Tibial nerve (tissue), 4 donors: ENCODE measurements around the gene KATNIP. TPM values are rescaled to one million over a fixed set of nuclear protein-coding genes. Genes with fewer than 3 reads are reported as not detected.
A peak's percentile ranks its signal among the peaks of the same experiment; 100 is the strongest.

Experiments
- DNase-seq, 2 donors: peaks; one replicate each; pipeline ENCODE4 v3.0.0-alpha.2; 2019; ENCODE audit warnings: low spot score in 2 of 2
- H3K27ac ChIP-seq, 4 donors: fragments of 200-600 bp; sonication (generic) in 3 of 4; one replicate each; pipeline ENCODE4 v1.5.1; 2017 to 2019; ENCODE audit warnings: mild to moderate bottlenecking in 1 of 4
- H3K27me3 ChIP-seq, 2 donors: fragments of 200-600 bp; sonication (generic) in 1 of 2; one replicate each; pipeline versions ENCODE4 v1.5.1 to v1.6.0; 2017 to 2019
- H3K36me3 ChIP-seq, 3 donors: fragments of 200-600 bp; sonication (generic); one replicate each; pipeline ENCODE4 v1.5.1; 2018 to 2019
- H3K4me1 ChIP-seq, 4 donors: fragments of 200-600 bp; sonication (generic) in 3 of 4; one replicate each; pipeline ENCODE4 v1.5.1; 2017 to 2019
- H3K4me3 ChIP-seq, 4 donors: fragments of 200-600 bp; sonication (generic) in 3 of 4; one replicate each; pipeline ENCODE4 v1.5.1; 2017 to 2019; ENCODE audit warnings: mild to moderate bottlenecking in 1 of 4, moderate library complexity in 1 of 4
- H3K9me3 ChIP-seq, 4 donors: fragments of 200-600 bp; sonication (generic) in 3 of 4; one replicate each; pipeline ENCODE4 v1.5.1; 2017 to 2019
- EP300 ChIP-seq, 2 donors: sonication (generic); formaldehyde crosslinking; IDR thresholded peaks; one replicate each; pipeline ENCODE4 v1.6.1; 2017; ENCODE audit warnings: antibody characterized with exemption in 2 of 2, mild to moderate bottlenecking in 1 of 2
- POLR2A ChIP-seq, 2 donors: fragments of 450-650 bp; IDR thresholded peaks; one replicate each; pipeline ENCODE4 v1.6.1; 2017; ENCODE audit warnings: antibody characterized with exemption in 2 of 2, mild to moderate bottlenecking in 2 of 2, moderate library complexity in 2 of 2
- WGBS, 2 donors: methylation state at CpG; one replicate each; pipeline ENCODE4 v1.1.5; 2018; 5-methylcytosine and 5-hydroxymethylcytosine counted together
- total RNA-seq, 4 donors: library from RNA; depleted of rRNA; stranded (reverse); fragments of >200 nt; gene quantifications; one replicate each; pipeline ENCODE4 v1.1.0, GENCODE V29; 2016
- TF ChIP-seq, protein P1 (sequence below), 5 experiments: fragments of 200-600 bp in 3 of 5; fragments of 450-650 bp in 2 of 5; sonication (generic) in 3 of 5; IDR thresholded peaks; one replicate each; pipeline ENCODE4 v1.5.1; 2016 to 2019; ENCODE audit warnings: antibody characterized with exemption in 5 of 5, mild to moderate bottlenecking in 3 of 5, moderate library complexity in 2 of 5

Gene KATNIP
- total RNA-seq, 4 donors from 2014 or later, result 21.8 to 37.3 (median 26.7) TPM

DNA sequence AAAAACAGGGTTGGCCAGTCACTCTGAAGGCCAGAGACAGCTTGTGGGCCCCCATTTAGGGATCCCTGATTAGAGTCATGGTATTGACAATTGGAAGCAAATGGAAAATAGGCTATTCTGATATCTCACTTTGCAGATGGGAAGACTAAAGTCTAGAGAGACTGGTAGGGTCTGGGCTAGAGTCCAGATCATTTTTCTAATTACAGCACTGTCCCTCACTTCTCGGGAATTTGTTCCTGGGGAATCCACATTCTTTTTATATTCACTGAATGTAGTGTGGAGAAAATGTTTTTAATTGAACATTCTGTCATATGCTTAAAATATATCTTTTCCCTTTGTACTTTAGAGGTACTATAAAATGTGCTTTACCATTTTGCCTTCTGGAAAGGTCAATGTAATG is 1.1 kb downstream of the KATNIP start:
- 17 to 28% methylated on average over 1 of the region's 1 CpG for WGBS, 2 donors
- no peaks in the 10 kb centered on the region for H3K9me3 ChIP-seq
- no peak for TF ChIP-seq EP300 (IDR thresholded peaks at IDR 0.05)
- peaks cover 0 to 40% (median 27%) of the 10 kb centered on the region in 4 donors for H3K4me1 ChIP-seq
- peak overlapping the region in 1 of 4 donors; percentile 74 for H3K4me3 ChIP-seq
- H3K27me3 ChIP-seq, result no peaks in the 10 kb centered on the region
- DNase-seq, result no peak
- peaks cover 0 to under 1% (median 0%) of the 10 kb centered on the region in 3 donors for H3K36me3 ChIP-seq
- H3K27ac ChIP-seq, result peak overlapping the region in 1 of 4 donors; percentile 86

DNA sequence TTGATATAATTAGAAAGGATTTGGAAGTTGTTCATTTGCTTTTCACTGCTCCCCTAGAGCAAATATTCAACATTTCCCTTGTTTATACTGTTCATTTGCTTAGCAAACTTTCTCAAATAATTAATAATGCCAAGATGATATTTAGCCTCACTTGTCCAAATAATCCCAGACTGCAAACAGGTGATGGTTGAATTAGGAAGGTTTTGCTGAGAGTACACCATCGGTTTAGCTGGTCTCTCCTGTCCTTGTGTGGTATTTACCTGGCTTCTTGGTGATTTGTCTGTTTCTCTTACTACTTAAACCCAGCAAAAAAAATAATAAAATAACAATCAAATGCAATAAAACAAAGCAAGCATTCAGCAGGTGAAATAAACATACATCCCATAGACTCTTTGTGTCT is 6.5 kb downstream of the KATNIP start:
- Histone ChIP-seq H3K4me1 (no peaks in the 10 kb centered on the region), H3K27me3 (no peaks in the 10 kb centered on the region), H3K27ac (no peak overlapping the region), H3K36me3 (peaks cover 0 to 9% (median 0%) of the 10 kb centered on the region in 3 donors), H3K4me3 (no peak overlapping the region), H3K9me3 (no peaks in the 10 kb centered on the region)
- DNase-seq, result no peak
- TF ChIP-seq, protein P1, sequence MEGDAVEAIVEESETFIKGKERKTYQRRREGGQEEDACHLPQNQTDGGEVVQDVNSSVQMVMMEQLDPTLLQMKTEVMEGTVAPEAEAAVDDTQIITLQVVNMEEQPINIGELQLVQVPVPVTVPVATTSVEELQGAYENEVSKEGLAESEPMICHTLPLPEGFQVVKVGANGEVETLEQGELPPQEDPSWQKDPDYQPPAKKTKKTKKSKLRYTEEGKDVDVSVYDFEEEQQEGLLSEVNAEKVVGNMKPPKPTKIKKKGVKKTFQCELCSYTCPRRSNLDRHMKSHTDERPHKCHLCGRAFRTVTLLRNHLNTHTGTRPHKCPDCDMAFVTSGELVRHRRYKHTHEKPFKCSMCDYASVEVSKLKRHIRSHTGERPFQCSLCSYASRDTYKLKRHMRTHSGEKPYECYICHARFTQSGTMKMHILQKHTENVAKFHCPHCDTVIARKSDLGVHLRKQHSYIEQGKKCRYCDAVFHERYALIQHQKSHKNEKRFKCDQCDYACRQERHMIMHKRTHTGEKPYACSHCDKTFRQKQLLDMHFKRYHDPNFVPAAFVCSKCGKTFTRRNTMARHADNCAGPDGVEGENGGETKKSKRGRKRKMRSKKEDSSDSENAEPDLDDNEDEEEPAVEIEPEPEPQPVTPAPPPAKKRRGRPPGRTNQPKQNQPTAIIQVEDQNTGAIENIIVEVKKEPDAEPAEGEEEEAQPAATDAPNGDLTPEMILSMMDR (IDR thresholded peaks at IDR 0.05), result no peak
- no peak for TF ChIP-seq EP300 (IDR thresholded peaks at IDR 0.05)
- TF ChIP-seq POLR2A (IDR thresholded peaks at IDR 0.05), result no peak
- 93 to 96% methylated on average over 1 of the region's 1 CpG for WGBS, 2 donors

DNA sequence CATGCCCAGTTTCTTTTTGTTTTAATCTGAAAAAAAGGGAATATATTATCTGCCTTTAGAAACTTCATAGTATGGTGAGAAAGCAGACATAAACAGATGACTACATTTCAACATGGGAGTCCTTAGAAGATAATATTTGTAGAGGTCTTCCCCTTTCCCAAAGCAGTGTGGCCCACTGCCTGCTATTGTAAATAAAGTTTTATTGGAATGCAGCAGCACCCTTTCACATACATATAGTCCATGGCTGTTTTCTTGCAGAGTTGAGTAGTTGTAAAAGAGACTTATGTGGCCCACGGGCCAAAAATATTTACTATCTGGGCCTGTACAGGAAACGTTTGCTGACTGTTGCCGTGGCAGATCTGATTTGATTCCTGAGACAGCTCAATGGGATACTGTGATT is 8.5 kb downstream of the KATNIP start:
- WGBS, 2 donors, result 79 to 92% methylated on average over 3 of the region's 3 CpGs
- no peak for DNase-seq
- no peaks in the 10 kb centered on the region for H3K9me3 ChIP-seq
- H3K4me3 ChIP-seq, result no peak overlapping the region
- no peak overlapping the region for H3K27ac ChIP-seq
- H3K27me3 ChIP-seq, result no peaks in the 10 kb centered on the region
- peaks cover 0 to 9% (median 0%) of the 10 kb centered on the region in 3 donors for H3K36me3 ChIP-seq
- H3K4me1 ChIP-seq, result no peaks in the 10 kb centered on the region
- TF ChIP-seq, protein P1 (IDR thresholded peaks at IDR 0.05), result no peak
- TF ChIP-seq POLR2A (IDR thresholded peaks at IDR 0.05), result no peak
- no peak for TF ChIP-seq EP300 (IDR thresholded peaks at IDR 0.05)

- Histone ChIP-seq H3K36me3 (peaks cover 0 to 9% (median 0%) of the 10 kb centered on the region in 3 donors), H3K27me3 (no peaks in the 10 kb centered on the region), H3K4me1 (no peaks in the 10 kb centered on the region), H3K4me3 (no peak overlapping the region), H3K27ac (no peak overlapping the region), H3K9me3 (no peaks in the 10 kb centered on the region)
- DNase-seq, result no peak
- no peak for TF ChIP-seq POLR2A (IDR thresholded peaks at IDR 0.05)
- TF ChIP-seq, protein P1 (IDR thresholded peaks at IDR 0.05), result no peak
- TF ChIP-seq EP300 (IDR thresholded peaks at IDR 0.05), result no peak
- WGBS, 2 donors, result 79 to 80% methylated on average over 1 of the region's 1 CpG
These were observed 9.0 kb downstream of the KATNIP start for GRCh38 chr16:27558932-27559331.

- Histone ChIP-seq H3K36me3 (peaks cover 0 to 9% (median 0%) of the 10 kb centered on the region in 3 donors), H3K9me3 (no peaks in the 10 kb centered on the region), H3K4me3 (no peak overlapping the region), H3K27me3 (no peaks in the 10 kb centered on the region), H3K4me1 (no peaks in the 10 kb centered on the region), H3K27ac (no peak overlapping the region)
- no peak for DNase-seq
- TF ChIP-seq, protein P1 (IDR thresholded peaks at IDR 0.05), result no peak
- 83 to 87% methylated on average over 8 of the region's 8 CpGs for WGBS, 2 donors
These were observed 11.3 kb downstream of the KATNIP start for GRCh38 chr16:27561216-27561615.

DNA sequence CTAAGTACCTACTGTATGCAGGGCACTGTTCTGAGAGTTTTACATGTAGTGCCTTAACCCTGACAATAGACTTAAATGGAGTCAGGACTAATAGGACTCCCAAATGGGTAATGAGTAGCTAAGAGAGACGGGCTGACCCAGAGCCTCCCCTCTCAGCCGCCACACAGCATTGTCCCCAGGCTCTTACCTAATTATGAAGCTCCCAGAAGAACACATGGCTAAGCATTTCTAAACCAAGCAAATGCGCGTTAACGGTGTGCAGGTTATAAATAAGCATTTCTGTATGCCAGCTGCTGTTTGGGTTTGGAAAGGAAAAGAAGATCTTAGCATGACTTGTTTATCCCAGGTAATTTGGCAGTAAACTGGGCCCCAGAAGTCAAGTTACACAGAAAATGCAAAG is 14.3 kb downstream of the KATNIP start:
- no peaks in the 10 kb centered on the region for H3K9me3 ChIP-seq
- DNase-seq, result no peak
- H3K4me1 ChIP-seq, result no peaks in the 10 kb centered on the region
- H3K36me3 ChIP-seq, result peaks cover 0 to 10% (median 0%) of the 10 kb centered on the region in 3 donors
- TF ChIP-seq POLR2A (IDR thresholded peaks at IDR 0.05) (no peak), EP300 (IDR thresholded peaks at IDR 0.05) (no peak)
- TF ChIP-seq, protein P1 (IDR thresholded peaks at IDR 0.05), result no peak
- no peaks in the 10 kb centered on the region for H3K27me3 ChIP-seq
- H3K4me3 ChIP-seq, result no peak overlapping the region
- 82 to 90% methylated on average over 5 of the region's 5 CpGs for WGBS, 2 donors
- H3K27ac ChIP-seq, result no peak overlapping the region
